Measurements from ENCODE around the gene NPIPB6. TPM values are rescaled to one million over a fixed set of nuclear protein-coding genes. Genes with fewer than 3 reads are reported as not detected.

NPIPB6 gene
- total and polyA plus RNA-seq, 9 donors = 0.57 to 6.7 (median 2.8) TPM

- Histone ChIP-seq H3K9me3 (no peaks in the 10 kb centered on the region), H3K4me3 (no peak overlapping the region), H3K27ac (no peak overlapping the region), H3K4me1 (ENCODE audit: insufficient read depth) (no peaks in the 10 kb centered on the region), H3K27me3 (no peaks in the 10 kb centered on the region), H3K36me3 (no peaks in the 10 kb centered on the region)
- WGBS, 3 donors = 62 to 73% (median 67%) methylated on average over 4 of the region's 4 CpGs
- intact Hi-C loops (cut with DNase I) = no loop called here
- TF ChIP-seq CTCF (IDR thresholded peaks at IDR 0.05) (no peak), EP300 (IDR thresholded peaks at IDR 0.05) (no peak), POLR2A (IDR thresholded peaks at IDR 0.05) (no peak)
- no peak for DNase-seq
These were observed 64.8 kb downstream of the NPIPB6 start for GRCh38 chr16:28298511-28298878.

- no peak for TF ChIP-seq POLR2A (IDR thresholded peaks at IDR 0.05)
- no peak for TF ChIP-seq CTCF (IDR thresholded peaks at IDR 0.05)
- TF ChIP-seq EP300 (IDR thresholded peaks at IDR 0.05) = no peak
- WGBS, 3 donors = 55 to 59% (median 55%) methylated on average over 11 of the region's 11 CpGs
- no peak overlapping the region for H3K4me3 ChIP-seq
These were observed 65.4 kb downstream of the NPIPB6 start for GRCh38 chr16:28297784-28298510.

GRCh38 chr16:28297308-28297707 is 66.0 kb downstream of the NPIPB6 start:
- Histone ChIP-seq H3K9me3 (no peaks in the 10 kb centered on the region), H3K4me1 (ENCODE audit: insufficient read depth) (peaks cover 5% of the 10 kb centered on the region), H3K27me3 (no peaks in the 10 kb centered on the region), H3K27ac (no peak overlapping the region), H3K36me3 (no peaks in the 10 kb centered on the region), H3K4me3 (no peak overlapping the region)
- no peak for DNase-seq
- intact Hi-C loops (cut with DNase I) = no loop called here
- 61 to 68% (median 62%) methylated on average over 2 of the region's 2 CpGs for WGBS, 3 donors
- no peak for TF ChIP-seq EP300 (IDR thresholded peaks at IDR 0.05)
- no peak for TF ChIP-seq POLR2A (IDR thresholded peaks at IDR 0.05)
- TF ChIP-seq CTCF (IDR thresholded peaks at IDR 0.05) = no peak

More at GRCh38 chr16:28297784-28298510, 65.4 kb downstream of the NPIPB6 start:
- Histone ChIP-seq H3K27me3 (no peaks in the 10 kb centered on the region), H3K9me3 (no peaks in the 10 kb centered on the region), H3K36me3 (no peaks in the 10 kb centered on the region), H3K4me1 (ENCODE audit: insufficient read depth) (peaks cover 4% of the 10 kb centered on the region), H3K27ac (no peak overlapping the region)
- DNase-seq = no peak
- intact Hi-C loops (cut with DNase I) = no loop called here

DNA sequence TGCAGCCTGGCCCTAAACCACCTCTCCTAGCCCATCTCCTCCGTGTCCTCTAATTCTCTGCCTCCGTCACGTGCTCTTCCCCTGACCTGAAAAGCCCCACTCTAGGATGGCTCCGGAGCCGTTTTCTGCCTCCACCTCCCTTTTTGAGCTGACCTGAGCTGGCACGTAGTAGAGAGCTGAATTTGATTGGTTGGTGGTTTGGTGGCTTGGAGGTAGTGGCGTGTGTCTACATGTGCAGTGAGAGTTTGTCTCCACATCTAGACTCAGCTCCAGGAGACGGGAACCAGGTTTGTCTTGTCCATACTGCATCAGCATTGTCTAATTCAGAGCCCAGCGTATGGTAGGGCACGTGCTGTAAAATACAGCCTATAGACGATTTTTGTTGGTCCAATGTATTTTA is 68.0 kb downstream of the NPIPB6 start:
- Histone ChIP-seq H3K4me3 (no peak overlapping the region), H3K36me3 (no peaks in the 10 kb centered on the region), H3K4me1 (ENCODE audit: insufficient read depth) (peaks cover 7% of the 10 kb centered on the region), H3K27me3 (no peaks in the 10 kb centered on the region), H3K27ac (no peak overlapping the region), H3K9me3 (no peaks in the 10 kb centered on the region)
- DNase-seq = no peak
- intact Hi-C loops (cut with DNase I) = no loop called here
- no peak for TF ChIP-seq CTCF (IDR thresholded peaks at IDR 0.05)
- no peak for TF ChIP-seq POLR2A (IDR thresholded peaks at IDR 0.05)
- WGBS, 3 donors = 74 to 76% (median 75%) methylated on average over 11 of the region's 11 CpGs

Measured in ovary (tissue), 9 donors.